ENCODE results near the gene ZNF341. TPM values are rescaled to one million over a fixed set of nuclear protein-coding genes. Genes with fewer than 3 reads are reported as not detected.

Gene ZNF341
- polyA plus RNA-seq, 1 donor (not counting 4 experiments of a cell fraction or from before 2014, with no cell fraction given), result 1.7 TPM

GRCh38 chr20:33835615-33836172 is 103.9 kb downstream of the ZNF341 start:
- Histone ChIP-seq H3K79me2 (ENCODE audit: control insufficient read depth, insufficient read depth, low read length) (peaks cover 80% of the 10 kb centered on the region), H3K4me1 (ENCODE audit: control insufficient read depth, extremely low read depth, insufficient read depth, low read length) (peaks cover 20% of the 10 kb centered on the region), H3K9me3 (ENCODE audit: control insufficient read depth, low read depth, low read length) (no peaks in the 10 kb centered on the region), H3K27ac (ENCODE audit: control insufficient read depth, insufficient read depth, low read length) (no peak overlapping the region), H2AFZ (ENCODE audit: control insufficient read depth, low read length) (no peak overlapping the region), H3K4me3 (ENCODE audit: control insufficient read depth in 2 of 3, extremely low read depth in 1 of 3, insufficient read depth in 2 of 3, low read depth in 1 of 3, low read length in 3 of 3) (no peak overlapping the region), H3K9me1 (ENCODE audit: control insufficient read depth, extremely low read depth, insufficient read depth, low read length) (peaks cover 8% of the 10 kb centered on the region), H3K36me3 (ENCODE audit: control insufficient read depth in 2 of 2, extremely low read depth in 1 of 2, insufficient read depth in 2 of 2, low read length in 2 of 2) (peaks cover 0 to 5% of the 10 kb centered on the region in 2 experiments), H4K20me1 (ENCODE audit: control insufficient read depth, extremely low read depth, insufficient read depth, low read length) (peaks cover 20% of the 10 kb centered on the region), H3K9ac (ENCODE audit: control insufficient read depth, extremely low read depth, insufficient read depth, low read length) (no peak overlapping the region), H3K4me2 (ENCODE audit: control insufficient read depth, extremely low read depth, insufficient read depth, low read depth, low read length) (no peak overlapping the region), H3K27me3 (ENCODE audit: control insufficient read depth, extremely low read depth, insufficient read depth, low read length) (no peaks in the 10 kb centered on the region)
- dilution Hi-C loops (cut with MboI; ENCODE audit: extremely low pct_ligation_motif_present, low sequenced_read_pairs), result no loop called here
- DNase-seq (ENCODE audit: low read depth, low spot score) (no peak), FAIRE-seq (no peak)
- no peak for TF ChIP-seq EZH2 (IDR thresholded peaks at IDR 0.05; ENCODE audit: low read length)
- TF ChIP-seq, protein P1, sequence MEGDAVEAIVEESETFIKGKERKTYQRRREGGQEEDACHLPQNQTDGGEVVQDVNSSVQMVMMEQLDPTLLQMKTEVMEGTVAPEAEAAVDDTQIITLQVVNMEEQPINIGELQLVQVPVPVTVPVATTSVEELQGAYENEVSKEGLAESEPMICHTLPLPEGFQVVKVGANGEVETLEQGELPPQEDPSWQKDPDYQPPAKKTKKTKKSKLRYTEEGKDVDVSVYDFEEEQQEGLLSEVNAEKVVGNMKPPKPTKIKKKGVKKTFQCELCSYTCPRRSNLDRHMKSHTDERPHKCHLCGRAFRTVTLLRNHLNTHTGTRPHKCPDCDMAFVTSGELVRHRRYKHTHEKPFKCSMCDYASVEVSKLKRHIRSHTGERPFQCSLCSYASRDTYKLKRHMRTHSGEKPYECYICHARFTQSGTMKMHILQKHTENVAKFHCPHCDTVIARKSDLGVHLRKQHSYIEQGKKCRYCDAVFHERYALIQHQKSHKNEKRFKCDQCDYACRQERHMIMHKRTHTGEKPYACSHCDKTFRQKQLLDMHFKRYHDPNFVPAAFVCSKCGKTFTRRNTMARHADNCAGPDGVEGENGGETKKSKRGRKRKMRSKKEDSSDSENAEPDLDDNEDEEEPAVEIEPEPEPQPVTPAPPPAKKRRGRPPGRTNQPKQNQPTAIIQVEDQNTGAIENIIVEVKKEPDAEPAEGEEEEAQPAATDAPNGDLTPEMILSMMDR (optimal IDR thresholded peaks at IDR 0.05 in 1 of 3, IDR thresholded peaks at IDR 0.05 in 1 of 3, conservative IDR thresholded peaks at IDR 0.05 in 1 of 3; ENCODE audit: extremely low read depth in 1 of 3, insufficient read depth in 2 of 3, low read length in 3 of 3), result no peak

- Histone ChIP-seq H3K79me2 (ENCODE audit: control insufficient read depth, insufficient read depth, low read length) (peaks cover 83% of the 10 kb centered on the region), H3K27me3 (ENCODE audit: control insufficient read depth, extremely low read depth, insufficient read depth, low read length) (no peaks in the 10 kb centered on the region), H3K4me1 (ENCODE audit: control insufficient read depth, extremely low read depth, insufficient read depth, low read length) (peaks cover 20% of the 10 kb centered on the region), H2AFZ (ENCODE audit: control insufficient read depth, low read length) (no peak overlapping the region), H4K20me1 (ENCODE audit: control insufficient read depth, extremely low read depth, insufficient read depth, low read length) (peaks cover 21% of the 10 kb centered on the region), H3K4me2 (ENCODE audit: control insufficient read depth, extremely low read depth, insufficient read depth, low read depth, low read length) (no peak overlapping the region), H3K27ac (ENCODE audit: control insufficient read depth, insufficient read depth, low read length) (no peak overlapping the region), H3K36me3 (ENCODE audit: control insufficient read depth in 2 of 2, extremely low read depth in 1 of 2, insufficient read depth in 2 of 2, low read length in 2 of 2) (peaks cover 0 to 5% of the 10 kb centered on the region in 2 experiments), H3K9me1 (ENCODE audit: control insufficient read depth, extremely low read depth, insufficient read depth, low read length) (peaks cover 11% of the 10 kb centered on the region), H3K4me3 (ENCODE audit: control insufficient read depth in 2 of 3, extremely low read depth in 1 of 3, insufficient read depth in 2 of 3, low read depth in 1 of 3, low read length in 3 of 3) (no peak overlapping the region), H3K9me3 (ENCODE audit: control insufficient read depth, low read depth, low read length) (no peaks in the 10 kb centered on the region), H3K9ac (ENCODE audit: control insufficient read depth, extremely low read depth, insufficient read depth, low read length) (no peak overlapping the region)
- TF ChIP-seq EZH2 (IDR thresholded peaks at IDR 0.05; ENCODE audit: low read length), result no peak
- TF ChIP-seq, protein P1 (optimal IDR thresholded peaks at IDR 0.05 in 1 of 3, IDR thresholded peaks at IDR 0.05 in 1 of 3, conservative IDR thresholded peaks at IDR 0.05 in 1 of 3; ENCODE audit: extremely low read depth in 1 of 3, insufficient read depth in 2 of 3, low read length in 3 of 3), result no peak
- dilution Hi-C loops (cut with MboI; ENCODE audit: extremely low pct_ligation_motif_present, low sequenced_read_pairs), result no loop called here
- DNase-seq (ENCODE audit: low read depth, low spot score), result no peak
- no peak for FAIRE-seq
Measured at GRCh38 chr20:33836277-33836676, 104.5 kb downstream of the ZNF341 start.

All from keratinocyte (primary cell).